Liver (tissue), 9 donors: ENCODE measurements around the gene ERAL1. TPM values are rescaled to one million over a fixed set of nuclear protein-coding genes. Genes with fewer than 3 reads are reported as not detected.

Source experiments
- DNase-seq: peaks from one replicate; pipeline ENCODE4 v3.0.0-alpha.2; 2017; ENCODE audit warnings: low spot score
- H3K27ac ChIP-seq, 2 donors: one replicate each; pipeline ENCODE4 v1.7.0; 2013; ENCODE audit warnings: inconsistent platforms in 2 of 2, low read length in 2 of 2, control low read depth in 1 of 2, low read depth in 1 of 2, mild to moderate bottlenecking in 1 of 2
- H3K27me3 ChIP-seq, 4 donors: one replicate each; pipeline versions ENCODE4 v1.6.1 to v1.7.0; 2013; ENCODE audit warnings: low read length in 3 of 4, inconsistent platforms in 1 of 4, mild to moderate bottlenecking in 1 of 4, moderate library complexity in 1 of 4; ENCODE audit not compliant: control insufficient read depth in 4 of 4, insufficient read depth in 4 of 4
- H3K36me3 ChIP-seq, 4 donors: one replicate each; pipeline versions ENCODE4 v1.6.1 to v1.7.0; 2013; ENCODE audit warnings: low read length in 3 of 4, mild to moderate bottlenecking in 3 of 4, low read depth in 1 of 4, moderate library complexity in 1 of 4; ENCODE audit not compliant: control insufficient read depth in 4 of 4, insufficient read depth in 3 of 4
- H3K4me1 ChIP-seq, 4 donors: one replicate each; pipeline versions ENCODE4 v1.6.1 to v1.7.0; 2013; ENCODE audit warnings: low read length in 3 of 4, mild to moderate bottlenecking in 3 of 4, moderate library complexity in 1 of 4; ENCODE audit not compliant: control insufficient read depth in 4 of 4, insufficient read depth in 4 of 4
- H3K4me3 ChIP-seq, 3 donors: one replicate each; pipeline versions ENCODE4 v1.6.1 to v1.7.0; 2013; ENCODE audit warnings: low read length in 3 of 3, control low read depth in 1 of 3, low read depth in 1 of 3, mild to moderate bottlenecking in 1 of 3
- H3K9ac ChIP-seq, 2 donors: one replicate each; pipeline ENCODE4 v1.7.0; 2013; ENCODE audit warnings: low read length in 2 of 2, mild to moderate bottlenecking in 2 of 2, moderate library complexity in 2 of 2, control low read depth in 1 of 2, low read depth in 1 of 2
- H3K9me3 ChIP-seq, 4 donors: one replicate each; pipeline versions ENCODE4 v1.6.1 to v1.7.0; 2013; ENCODE audit warnings: low read length in 3 of 4; ENCODE audit not compliant: control insufficient read depth in 4 of 4
- ATF3 ChIP-seq: IDR thresholded peaks from 2 replicates; pipeline ENCODE4 v1.6.1; 2016; ENCODE audit warnings: antibody characterized with exemption
- GABPA ChIP-seq, 2 donors: IDR thresholded peaks in 1 of 2; conservative IDR thresholded peaks in 1 of 2; 2 replicates each; pipeline ENCODE4 v1.6.1; 2016; ENCODE audit warnings: antibody characterized with exemption in 2 of 2, mild to moderate bottlenecking in 1 of 2, moderate library complexity in 1 of 2
- HNF4A ChIP-seq, 2 donors: conservative IDR thresholded peaks; 2 replicates each; pipeline ENCODE4 v1.6.1; 2016; ENCODE audit warnings: antibody characterized with exemption in 2 of 2, mild to moderate bottlenecking in 2 of 2
- HNF4G ChIP-seq: IDR thresholded peaks from 2 replicates; pipeline ENCODE4 v1.6.1; 2016; ENCODE audit warnings: antibody characterized with exemption
- JUND ChIP-seq, 2 donors: IDR thresholded peaks; 2 replicates each; pipeline ENCODE4 v1.6.1; 2016; ENCODE audit warnings: antibody characterized with exemption in 2 of 2
- MAX ChIP-seq: IDR thresholded peaks from 2 replicates; pipeline ENCODE4 v1.6.1; 2016; ENCODE audit warnings: antibody characterized with exemption
- RAD21 ChIP-seq, 2 donors: IDR thresholded peaks; 2 replicates each; pipeline ENCODE4 v1.6.1; 2016; ENCODE audit warnings: antibody characterized with exemption in 2 of 2, mild to moderate bottlenecking in 2 of 2
- RXRA ChIP-seq, 2 donors: IDR thresholded peaks; 2 replicates each; pipeline ENCODE4 v1.6.1; 2017 to 2018; ENCODE audit warnings: antibody characterized with exemption in 2 of 2, mild to moderate bottlenecking in 1 of 2
- YY1 ChIP-seq: IDR thresholded peaks from 2 replicates; pipeline ENCODE4 v1.6.1; 2016; ENCODE audit warnings: antibody characterized with exemption, mild to moderate bottlenecking
- WGBS: extraction: QIAGEN DNeasy Blood & Tissue Kit; methylation state at CpG from one replicate; pipeline ENCODE4 v1.1.7; 2013; 5-methylcytosine and 5-hydroxymethylcytosine counted together
- polyA plus RNA-seq, 2 donors: library from polyadenylated mRNA; stranded (reverse) in 1 of 2; unstranded in 1 of 2; fragments of 200-250 nt in 1 of 2; fragments of >200 nt in 1 of 2; fragmentation: Nextera tagmentation in 1 of 2; extraction: Ambion mirVana in 1 of 2; gene quantifications; one replicate each; pipeline versions ENCODE4 v1.2.1 to v1.2.3, GENCODE V29; 2013 to 2015
- total RNA-seq, 2 donors: library from RNA; depleted of rRNA; stranded (reverse); fragments of >200 nt; gene quantifications; one replicate each; pipeline ENCODE4 v1.2.3, GENCODE V29; 2014
- TF ChIP-seq, protein P1 (sequence below): fragments of 150-350 bp; IDR thresholded peaks from 2 replicates; pipeline ENCODE4 v1.5.1; 2017; ENCODE audit warnings: improper control_type of control experiment, low read depth, low read length; ENCODE audit not compliant: missing input control
- TF ChIP-seq, protein P2 (sequence below): IDR thresholded peaks from 2 replicates; pipeline ENCODE4 v1.6.1; 2016; ENCODE audit warnings: antibody characterized with exemption, mild to moderate bottlenecking
- donor health status: healthy.
- donor health status: healthy.
- donor health status: healthy.
- donor health status: healthy.
- donor health status: healthy.

ERAL1 gene
- total and polyA plus RNA-seq, 4 donors: 17.3 to 34.5 (median 29.5) TPM

DNA sequence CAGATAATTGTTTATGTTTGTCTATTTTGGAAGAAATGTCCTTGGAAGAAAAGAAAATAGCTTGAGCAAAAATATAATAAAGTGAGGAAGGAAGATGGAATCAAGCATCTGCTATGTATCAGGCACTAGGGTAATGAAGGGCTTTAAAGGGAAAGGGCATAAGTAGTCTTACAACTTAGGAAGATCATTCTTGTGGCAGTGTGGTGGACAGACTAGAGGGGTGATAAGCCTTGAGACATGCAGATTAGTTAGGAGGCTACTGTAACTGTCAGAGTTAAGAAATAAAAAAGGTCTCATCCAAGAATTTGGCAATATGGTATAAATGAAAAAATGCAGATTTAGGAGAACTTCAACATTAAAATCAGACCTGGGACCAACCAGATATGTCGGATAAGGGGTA is 27.1 kb upstream of the ERAL1 start:
- no peak for DNase-seq
- no peak for TF ChIP-seq MAX
- TF ChIP-seq HNF4A (conservative IDR thresholded peaks at IDR 0.05): no peak
- no peak for TF ChIP-seq RAD21 (IDR thresholded peaks at IDR 0.05)
- TF ChIP-seq, protein P1, sequence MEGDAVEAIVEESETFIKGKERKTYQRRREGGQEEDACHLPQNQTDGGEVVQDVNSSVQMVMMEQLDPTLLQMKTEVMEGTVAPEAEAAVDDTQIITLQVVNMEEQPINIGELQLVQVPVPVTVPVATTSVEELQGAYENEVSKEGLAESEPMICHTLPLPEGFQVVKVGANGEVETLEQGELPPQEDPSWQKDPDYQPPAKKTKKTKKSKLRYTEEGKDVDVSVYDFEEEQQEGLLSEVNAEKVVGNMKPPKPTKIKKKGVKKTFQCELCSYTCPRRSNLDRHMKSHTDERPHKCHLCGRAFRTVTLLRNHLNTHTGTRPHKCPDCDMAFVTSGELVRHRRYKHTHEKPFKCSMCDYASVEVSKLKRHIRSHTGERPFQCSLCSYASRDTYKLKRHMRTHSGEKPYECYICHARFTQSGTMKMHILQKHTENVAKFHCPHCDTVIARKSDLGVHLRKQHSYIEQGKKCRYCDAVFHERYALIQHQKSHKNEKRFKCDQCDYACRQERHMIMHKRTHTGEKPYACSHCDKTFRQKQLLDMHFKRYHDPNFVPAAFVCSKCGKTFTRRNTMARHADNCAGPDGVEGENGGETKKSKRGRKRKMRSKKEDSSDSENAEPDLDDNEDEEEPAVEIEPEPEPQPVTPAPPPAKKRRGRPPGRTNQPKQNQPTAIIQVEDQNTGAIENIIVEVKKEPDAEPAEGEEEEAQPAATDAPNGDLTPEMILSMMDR: no peak
- no peak for TF ChIP-seq ATF3
- TF ChIP-seq GABPA (IDR thresholded peaks at IDR 0.05 in 1 of 2, conservative IDR thresholded peaks at IDR 0.05 in 1 of 2): no peak
- TF ChIP-seq, protein P2, sequence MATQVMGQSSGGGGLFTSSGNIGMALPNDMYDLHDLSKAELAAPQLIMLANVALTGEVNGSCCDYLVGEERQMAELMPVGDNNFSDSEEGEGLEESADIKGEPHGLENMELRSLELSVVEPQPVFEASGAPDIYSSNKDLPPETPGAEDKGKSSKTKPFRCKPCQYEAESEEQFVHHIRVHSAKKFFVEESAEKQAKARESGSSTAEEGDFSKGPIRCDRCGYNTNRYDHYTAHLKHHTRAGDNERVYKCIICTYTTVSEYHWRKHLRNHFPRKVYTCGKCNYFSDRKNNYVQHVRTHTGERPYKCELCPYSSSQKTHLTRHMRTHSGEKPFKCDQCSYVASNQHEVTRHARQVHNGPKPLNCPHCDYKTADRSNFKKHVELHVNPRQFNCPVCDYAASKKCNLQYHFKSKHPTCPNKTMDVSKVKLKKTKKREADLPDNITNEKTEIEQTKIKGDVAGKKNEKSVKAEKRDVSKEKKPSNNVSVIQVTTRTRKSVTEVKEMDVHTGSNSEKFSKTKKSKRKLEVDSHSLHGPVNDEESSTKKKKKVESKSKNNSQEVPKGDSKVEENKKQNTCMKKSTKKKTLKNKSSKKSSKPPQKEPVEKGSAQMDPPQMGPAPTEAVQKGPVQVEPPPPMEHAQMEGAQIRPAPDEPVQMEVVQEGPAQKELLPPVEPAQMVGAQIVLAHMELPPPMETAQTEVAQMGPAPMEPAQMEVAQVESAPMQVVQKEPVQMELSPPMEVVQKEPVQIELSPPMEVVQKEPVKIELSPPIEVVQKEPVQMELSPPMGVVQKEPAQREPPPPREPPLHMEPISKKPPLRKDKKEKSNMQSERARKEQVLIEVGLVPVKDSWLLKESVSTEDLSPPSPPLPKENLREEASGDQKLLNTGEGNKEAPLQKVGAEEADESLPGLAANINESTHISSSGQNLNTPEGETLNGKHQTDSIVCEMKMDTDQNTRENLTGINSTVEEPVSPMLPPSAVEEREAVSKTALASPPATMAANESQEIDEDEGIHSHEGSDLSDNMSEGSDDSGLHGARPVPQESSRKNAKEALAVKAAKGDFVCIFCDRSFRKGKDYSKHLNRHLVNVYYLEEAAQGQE: no peak
- TF ChIP-seq YY1: no peak
- no peak for TF ChIP-seq HNF4G
- no peaks in the 10 kb centered on the region for H3K9me3 ChIP-seq
- no peak overlapping the region for H3K9ac ChIP-seq
- no peak overlapping the region for H3K27ac ChIP-seq
- H3K4me1 ChIP-seq: no peaks in the 10 kb centered on the region
- 97% methylated on average over 1 of the region's 1 CpG for WGBS
- H3K4me3 ChIP-seq: no peak overlapping the region
- peaks cover 0 to 3% (median 0%) of the 10 kb centered on the region in 4 donors for H3K36me3 ChIP-seq
- no peaks in the 10 kb centered on the region for H3K27me3 ChIP-seq

GRCh38 chr17:28828294-28829040 is 26.3 kb upstream of the ERAL1 start:
- H3K27me3 ChIP-seq: no peaks in the 10 kb centered on the region
- no peak for DNase-seq
- WGBS: 96% methylated on average over 15 of the region's 15 CpGs

More at GRCh38 chr17:28828294-28829040, 26.3 kb upstream of the ERAL1 start:
- Histone ChIP-seq H3K36me3 (peaks cover 0 to 3% (median 0%) of the 10 kb centered on the region in 4 donors), H3K4me3 (no peak overlapping the region), H3K4me1 (no peaks in the 10 kb centered on the region), H3K27ac (no peak overlapping the region), H3K9ac (no peak overlapping the region), H3K9me3 (no peaks in the 10 kb centered on the region)
- TF ChIP-seq, protein P1: no peak
- TF ChIP-seq RXRA (IDR thresholded peaks at IDR 0.05) (no peak), ATF3 (no peak), HNF4A (conservative IDR thresholded peaks at IDR 0.05) (no peak), HNF4G (no peak), JUND (IDR thresholded peaks at IDR 0.05) (no peak)
- TF ChIP-seq, protein P2: no peak
